ENCODE data around the gene GPR35. TPM values are rescaled to one million over a fixed set of nuclear protein-coding genes. Genes with fewer than 3 reads are reported as not detected.

Gene GPR35
- total and polyA plus RNA-seq, 2 donors (not counting 3 experiments of a cell fraction or from before 2014, with no cell fraction given) = 0.18 to 0.33 TPM

DNA sequence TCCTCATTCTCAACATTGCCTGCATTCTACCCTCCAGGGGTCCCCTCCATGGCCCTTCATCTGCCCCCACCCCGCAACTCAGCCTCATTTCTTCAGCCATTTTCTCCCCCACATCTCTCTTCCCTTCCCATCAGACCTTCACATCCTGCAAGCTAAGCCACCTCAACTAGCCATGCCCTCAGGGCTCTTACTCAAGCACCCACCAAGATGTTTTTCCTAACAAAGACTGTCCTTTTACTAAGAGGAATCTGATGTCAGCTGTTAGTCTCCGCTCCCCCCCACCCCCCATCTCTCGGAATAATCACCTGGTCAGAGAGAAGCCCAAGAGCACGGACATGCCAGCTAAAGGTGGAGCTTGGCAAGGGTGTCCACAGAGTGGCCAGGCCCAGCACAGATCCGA is 43.5 kb upstream of the GPR35 start:
- BruUV-seq (replicated peaks) = no TSS peak

More for the DNA sequence above, 43.5 kb upstream of the GPR35 start:
- CTCF ChIA-PET = interaction anchor here (0.8 to 1.4 kb wide), 3 partner anchors 12 to 21 kb away, joined by 3 to 5 read pairs (median 3); no protein-coding TSS in a partner anchor
- no peaks in the 10 kb centered on the region for H3K9me1 ChIP-seq (replicated peaks; ENCODE audit: control insufficient read depth, extremely low read depth, insufficient read depth, low read length)
- no peaks in the 10 kb centered on the region for H4K20me1 ChIP-seq (replicated peaks; ENCODE audit: control insufficient read depth, extremely low read depth, insufficient read depth, low read length)
- peaks cover 6% of the 10 kb centered on the region for H3K4me1 ChIP-seq (ENCODE audit: control insufficient read depth, extremely low read depth, insufficient read depth, low read length)
- dilution Hi-C loops (cut with MboI; ENCODE audit: extremely low pct_ligation_motif_present, low sequenced_read_pairs) = no loop called here
- no peaks in the 10 kb centered on the region for H3K9me3 ChIP-seq (replicated peaks; ENCODE audit: control insufficient read depth, insufficient read depth, low read length)
- intact Hi-C loops (cut with micrococcal nuclease) = no loop called here
- H3K79me2 ChIP-seq (ENCODE audit: control insufficient read depth, insufficient read depth, low read length) = peaks cover 28% of the 10 kb centered on the region
- TF ChIP-seq POLR2AphosphoS5 (IDR thresholded peaks at IDR 0.05; ENCODE audit: insufficient read depth, low read depth, low read length) (no peak), GATA2 (IDR thresholded peaks at IDR 0.05; ENCODE audit: insufficient read depth, insufficient read length, low read depth, low read length) (no peak), JUN (IDR thresholded peaks at IDR 0.05; ENCODE audit: borderline replicate concordance, insufficient read depth, insufficient read length, low read depth) (no peak), FOS (IDR thresholded peaks at IDR 0.05; ENCODE audit: borderline replicate concordance, insufficient read depth, low read length) (no peak), EZH2 (IDR thresholded peaks at IDR 0.05; ENCODE audit: borderline replicate concordance, low read depth, low read length, severe bottlenecking) (no peak), MYC (IDR thresholded peaks at IDR 0.05; ENCODE audit: low read depth, low read length) (no peak), POLR2A (IDR thresholded peaks at IDR 0.05; ENCODE audit: low read depth, low read length) (no peak)
- TF ChIP-seq, protein P1, sequence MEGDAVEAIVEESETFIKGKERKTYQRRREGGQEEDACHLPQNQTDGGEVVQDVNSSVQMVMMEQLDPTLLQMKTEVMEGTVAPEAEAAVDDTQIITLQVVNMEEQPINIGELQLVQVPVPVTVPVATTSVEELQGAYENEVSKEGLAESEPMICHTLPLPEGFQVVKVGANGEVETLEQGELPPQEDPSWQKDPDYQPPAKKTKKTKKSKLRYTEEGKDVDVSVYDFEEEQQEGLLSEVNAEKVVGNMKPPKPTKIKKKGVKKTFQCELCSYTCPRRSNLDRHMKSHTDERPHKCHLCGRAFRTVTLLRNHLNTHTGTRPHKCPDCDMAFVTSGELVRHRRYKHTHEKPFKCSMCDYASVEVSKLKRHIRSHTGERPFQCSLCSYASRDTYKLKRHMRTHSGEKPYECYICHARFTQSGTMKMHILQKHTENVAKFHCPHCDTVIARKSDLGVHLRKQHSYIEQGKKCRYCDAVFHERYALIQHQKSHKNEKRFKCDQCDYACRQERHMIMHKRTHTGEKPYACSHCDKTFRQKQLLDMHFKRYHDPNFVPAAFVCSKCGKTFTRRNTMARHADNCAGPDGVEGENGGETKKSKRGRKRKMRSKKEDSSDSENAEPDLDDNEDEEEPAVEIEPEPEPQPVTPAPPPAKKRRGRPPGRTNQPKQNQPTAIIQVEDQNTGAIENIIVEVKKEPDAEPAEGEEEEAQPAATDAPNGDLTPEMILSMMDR (IDR thresholded peaks at IDR 0.05; ENCODE audit: extremely low read depth in 1 of 2, insufficient read depth in 1 of 2, low read depth in 1 of 2, low read length in 2 of 2) = no peak
- TF ChIP-seq, protein P2, sequence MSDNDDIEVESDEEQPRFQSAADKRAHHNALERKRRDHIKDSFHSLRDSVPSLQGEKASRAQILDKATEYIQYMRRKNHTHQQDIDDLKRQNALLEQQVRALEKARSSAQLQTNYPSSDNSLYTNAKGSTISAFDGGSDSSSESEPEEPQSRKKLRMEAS (IDR thresholded peaks at IDR 0.05; ENCODE audit: insufficient read depth, insufficient read length) = no peak
- no peak overlapping the region for H2AFZ ChIP-seq (ENCODE audit: low read depth, low read length)
- no peak for FAIRE-seq
- no peak overlapping the region for H3K9ac ChIP-seq (replicated peaks; ENCODE audit: extremely low read depth, insufficient read depth, low read length)
- no peak for DNase-seq (ENCODE audit: low read depth, low spot score)
- H3K27me3 ChIP-seq (ENCODE audit: control insufficient read depth in 2 of 2, insufficient read depth in 2 of 2, low read length in 2 of 2) = no peaks in the 10 kb centered on the region
- H3K27ac ChIP-seq (ENCODE audit: insufficient read depth, low read depth, low read length) = no peak overlapping the region
- no peak overlapping the region for H3K4me2 ChIP-seq (ENCODE audit: insufficient read depth, low read length)
- no peak overlapping the region for H3K4me3 ChIP-seq (replicated peaks in 1 of 3; ENCODE audit: insufficient read depth in 1 of 3, low read depth in 1 of 3, low read length in 3 of 3)
- H3K36me3 ChIP-seq (ENCODE audit: control insufficient read depth in 2 of 2, extremely low read depth in 1 of 2, insufficient read depth in 2 of 2, low read length in 2 of 2) = peaks cover 0 to 12% of the 10 kb centered on the region in 2 experiments
- POLR2A ChIA-PET = no interaction called here

Data from endothelial cell of umbilical vein (primary cell).